Fibroblast of skin of back (primary cell): ENCODE results near the gene SSBP4.

Experiments used
- DNase-seq: peaks from one replicate; pipeline ENCODE4 v3.0.0-alpha.2; 2013

Gene SSBP4

DNA sequence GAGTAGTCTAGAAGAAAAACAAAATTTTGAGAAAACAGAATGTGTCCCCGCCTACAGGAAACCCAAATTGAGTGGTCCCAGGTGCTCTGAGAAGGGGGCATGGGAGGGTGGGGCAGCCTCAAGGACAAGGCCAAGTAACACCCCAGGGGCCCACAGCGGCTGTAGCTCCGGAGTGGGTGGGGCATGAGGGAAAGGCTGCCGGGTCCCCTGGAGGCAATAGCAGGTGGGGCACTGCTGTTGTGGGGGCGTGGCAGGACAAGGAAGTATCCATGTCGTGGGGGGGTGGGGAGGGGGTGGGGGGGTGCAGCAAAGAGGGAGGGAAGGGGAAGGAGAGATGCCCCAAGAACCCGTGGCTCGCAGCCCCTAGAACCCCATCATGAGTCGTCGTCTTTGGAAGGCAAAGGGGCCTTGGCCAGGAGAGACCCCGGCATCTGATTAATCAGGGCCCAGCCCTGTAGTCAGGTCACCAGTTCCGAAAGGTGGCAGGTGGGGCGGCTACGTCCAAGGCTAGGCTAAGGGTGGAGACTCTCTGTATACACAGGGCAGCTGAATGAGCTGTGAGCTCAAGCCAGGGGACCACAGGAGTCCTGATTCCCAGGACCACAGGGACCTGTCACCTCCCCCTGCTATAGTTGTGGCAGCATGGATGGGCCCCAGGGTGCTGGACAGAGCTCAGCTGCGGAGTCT lies 26.2 kb downstream of the SSBP4 start:
- no peak for DNase-seq

DNA sequence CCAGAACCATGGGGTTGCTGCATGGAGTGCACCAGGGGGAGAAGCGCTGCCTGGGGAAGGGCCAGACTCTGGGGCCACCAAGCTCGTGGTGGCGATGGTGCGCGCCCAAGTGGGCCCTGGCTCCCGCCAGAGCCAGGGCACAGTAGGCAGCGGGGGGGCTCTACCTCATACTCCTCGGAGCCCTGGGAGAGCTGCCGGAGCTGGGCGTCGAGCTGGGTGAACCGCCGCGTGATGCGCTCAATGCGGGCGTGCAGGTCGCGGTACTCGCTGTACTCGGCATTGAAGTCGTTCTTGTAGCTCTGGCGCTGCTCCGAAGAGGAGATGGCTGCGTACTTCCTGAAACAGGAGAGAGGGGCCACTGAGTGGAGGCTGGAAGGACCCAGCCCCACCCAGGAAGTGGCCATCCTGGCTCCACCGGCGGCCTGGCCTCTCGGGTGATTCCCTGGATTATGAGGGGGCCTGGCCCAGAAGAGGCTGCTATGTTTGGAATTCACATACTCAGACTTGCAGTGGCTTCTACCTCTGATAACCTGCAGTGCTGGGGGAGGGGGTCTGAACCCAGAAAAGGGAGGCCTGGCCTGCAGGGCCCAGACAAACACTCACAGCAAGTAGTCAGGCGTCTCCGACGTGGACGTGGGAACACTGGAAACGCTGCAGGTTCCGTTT lies 27.1 kb downstream of the SSBP4 start:
- no peak for DNase-seq

DNA sequence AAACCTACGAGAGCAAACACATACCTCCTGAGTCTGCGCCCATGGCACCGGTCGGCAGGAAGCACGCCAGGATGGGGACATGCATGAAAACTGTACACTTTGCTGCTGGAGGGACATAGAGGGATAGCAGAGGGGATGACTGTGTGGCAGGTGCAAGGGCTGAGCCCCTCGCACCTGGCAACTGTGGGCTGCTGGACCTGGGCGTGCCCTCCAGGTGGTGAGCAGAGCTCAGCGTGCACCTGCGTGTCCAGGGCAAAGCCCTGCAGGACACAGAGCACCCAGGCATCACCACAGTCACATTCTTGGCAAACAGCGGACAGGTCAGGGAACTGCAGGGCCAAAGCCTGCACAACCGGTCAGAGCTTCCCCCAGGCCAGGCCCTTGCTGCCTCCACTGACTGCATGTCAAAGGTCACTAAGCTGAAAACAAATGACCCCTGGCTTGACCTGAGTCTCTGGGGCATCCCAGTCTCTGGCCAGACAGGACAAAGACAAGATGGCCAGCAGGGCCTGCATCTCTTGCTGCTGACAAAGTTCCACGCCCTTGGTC lies 27.7 kb downstream of the SSBP4 start:
- DNase-seq = no peak

GRCh38 chr19:18449552-18449951 lies 30.4 kb downstream of the SSBP4 start:
- DNase-seq = no peak

GRCh38 chr19:18450021-18450930 lies 31.1 kb downstream of the SSBP4 start:
- DNase-seq = no peak

DNA sequence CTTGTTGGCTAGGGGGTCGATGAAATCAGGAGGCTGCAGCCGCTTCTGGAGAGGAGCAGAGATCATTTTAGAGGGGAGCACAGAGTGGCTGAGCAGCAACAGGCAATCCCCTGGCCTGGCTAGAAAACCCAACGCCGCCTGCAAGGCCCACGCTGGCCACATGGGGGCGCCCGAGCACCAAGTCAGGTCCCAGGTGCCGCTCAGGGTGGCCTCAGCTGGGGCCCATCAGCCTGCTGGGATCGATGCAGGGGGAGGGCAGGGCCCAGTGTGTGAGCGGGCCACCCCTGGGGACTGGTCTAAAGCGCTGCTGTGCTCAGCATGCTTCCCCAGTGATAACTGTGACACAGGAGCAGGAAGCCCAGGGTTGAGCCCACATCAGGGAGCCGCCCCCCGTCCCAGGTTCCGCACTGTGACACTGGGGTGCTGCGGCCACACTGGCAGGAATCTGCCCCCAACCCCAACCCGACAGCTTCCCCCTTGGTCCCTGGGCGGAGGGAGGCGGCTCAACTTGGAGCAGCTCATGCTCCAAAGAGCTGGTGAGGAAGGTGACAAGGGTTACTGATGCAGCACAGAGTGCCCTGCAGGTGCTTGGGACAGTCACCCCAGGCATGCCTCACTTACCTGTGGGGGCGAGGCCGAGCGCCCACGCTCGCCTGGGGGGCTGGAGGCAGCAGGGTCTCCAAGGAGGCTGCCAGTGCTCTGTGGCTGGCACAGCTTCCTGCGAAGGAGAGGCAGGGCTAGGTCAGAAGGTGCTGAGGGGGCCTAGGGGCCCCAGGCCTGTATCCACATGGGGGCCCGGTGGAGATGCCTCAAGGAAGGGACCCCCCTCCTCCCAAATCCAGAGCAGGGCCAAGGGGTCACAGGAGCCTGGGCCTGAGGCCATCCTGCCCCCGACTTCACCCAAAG lies 32.0 kb downstream of the SSBP4 start:
- DNase-seq = peak; percentile 74

DNA sequence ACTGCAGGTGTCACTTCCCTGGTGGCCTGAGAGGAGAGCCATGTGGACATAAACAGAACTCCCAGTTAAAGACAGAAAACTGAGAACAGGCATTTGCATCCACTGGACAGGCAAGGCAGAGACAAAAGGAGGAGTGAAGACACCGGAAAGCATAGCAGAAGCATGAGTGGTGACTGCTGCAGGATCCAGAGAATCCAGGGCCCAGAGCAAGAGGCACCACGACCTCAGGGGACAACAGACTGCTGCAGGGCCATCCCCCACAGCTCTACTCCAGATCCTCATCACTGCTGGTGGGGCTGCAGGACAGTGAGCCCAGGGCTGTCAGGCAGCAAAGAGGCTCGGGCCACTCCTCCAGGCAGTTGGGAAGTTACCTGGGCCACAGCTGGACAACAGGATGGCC lies 33.2 kb downstream of the SSBP4 start:
- DNase-seq = peak; percentile 51

GRCh38 chr19:18453269-18454024 lies 34.2 kb downstream of the SSBP4 start:
- peak; percentile 77 for DNase-seq

DNA sequence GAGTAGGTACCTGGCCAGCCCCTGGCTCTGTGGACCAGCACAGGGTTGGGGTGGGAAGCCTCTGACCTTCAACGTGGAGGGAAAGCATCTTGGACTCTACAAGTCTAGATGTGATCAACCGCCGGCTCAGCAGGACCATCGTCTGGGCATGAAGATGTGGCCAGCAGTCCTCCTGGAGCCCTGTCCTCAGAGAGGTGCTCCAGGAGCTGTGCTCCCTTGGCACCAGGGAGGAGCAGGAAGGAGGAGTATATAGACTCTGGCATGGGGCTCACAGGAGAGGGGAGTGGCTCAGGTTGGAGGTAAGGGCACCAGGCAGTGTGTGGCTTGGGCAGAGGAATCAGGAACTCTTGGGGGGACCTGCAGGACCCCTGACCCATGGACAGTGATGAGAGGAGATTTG lies 37.1 kb downstream of the SSBP4 start:
- no peak for DNase-seq

- no peak for DNase-seq
These were observed 37.8 kb downstream of the SSBP4 start for GRCh38 chr19:18456974-18457373.

DNA sequence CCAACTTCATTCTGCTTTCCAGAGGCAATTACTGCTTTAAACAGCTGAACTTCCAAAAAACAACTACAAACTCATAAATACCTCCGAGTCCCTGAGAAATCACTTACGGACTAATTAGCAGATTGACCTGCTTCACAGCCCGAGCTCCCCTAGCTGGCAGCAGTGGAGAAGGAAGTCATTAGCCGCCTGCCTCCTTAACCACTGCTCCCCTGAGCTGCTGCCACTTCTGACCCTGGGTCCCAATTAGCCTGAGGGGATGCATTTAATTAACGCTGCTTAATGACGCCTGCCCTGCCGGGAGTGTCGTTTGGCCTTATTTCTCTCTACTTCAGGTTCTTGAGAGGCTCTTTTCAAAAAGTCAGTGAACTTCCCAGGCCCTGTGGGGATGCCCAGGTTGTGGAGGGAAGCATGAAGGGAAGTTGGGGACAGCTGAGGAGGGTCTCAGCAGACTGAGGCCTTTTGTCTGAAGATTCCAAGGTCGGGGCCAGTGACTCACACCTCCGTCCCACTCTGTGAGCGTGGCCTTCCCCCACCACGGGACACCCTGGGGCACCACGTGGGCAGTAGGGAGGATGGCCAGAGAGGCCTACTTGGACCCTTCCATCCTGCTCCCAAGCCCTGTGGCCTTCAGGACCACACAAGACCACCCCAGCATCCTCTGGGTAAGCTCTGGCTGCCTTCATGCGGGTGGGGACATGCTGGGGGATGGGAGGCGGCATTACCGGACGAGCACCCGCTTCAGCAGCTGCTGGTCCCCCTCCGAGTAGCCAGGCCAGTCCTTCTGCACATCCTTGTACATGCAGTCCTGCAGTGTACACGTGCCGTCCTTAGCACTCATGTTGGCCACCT lies 38.5 kb downstream of the SSBP4 start:
- no peak for DNase-seq

DNA sequence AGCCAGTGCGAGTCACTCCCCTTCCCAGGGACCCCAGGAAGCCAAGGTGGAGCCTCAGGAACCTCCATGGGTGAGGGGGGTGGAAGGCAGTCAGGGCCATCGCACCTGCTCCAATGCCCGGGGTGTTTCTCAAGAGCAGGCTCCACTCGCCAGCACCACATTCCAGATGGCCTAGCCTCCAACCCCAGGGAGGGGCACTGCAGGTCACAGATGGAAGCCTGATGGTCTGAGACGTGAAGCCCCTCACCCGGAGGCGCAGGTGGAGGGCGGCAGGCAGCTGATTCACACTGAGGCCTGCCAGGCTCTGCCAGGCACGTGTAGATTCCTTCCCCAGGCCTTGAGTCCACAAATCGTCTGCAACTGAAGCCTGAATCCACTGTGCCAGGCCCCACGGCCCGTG lies 41.7 kb downstream of the SSBP4 start:
- no peak for DNase-seq

DNA sequence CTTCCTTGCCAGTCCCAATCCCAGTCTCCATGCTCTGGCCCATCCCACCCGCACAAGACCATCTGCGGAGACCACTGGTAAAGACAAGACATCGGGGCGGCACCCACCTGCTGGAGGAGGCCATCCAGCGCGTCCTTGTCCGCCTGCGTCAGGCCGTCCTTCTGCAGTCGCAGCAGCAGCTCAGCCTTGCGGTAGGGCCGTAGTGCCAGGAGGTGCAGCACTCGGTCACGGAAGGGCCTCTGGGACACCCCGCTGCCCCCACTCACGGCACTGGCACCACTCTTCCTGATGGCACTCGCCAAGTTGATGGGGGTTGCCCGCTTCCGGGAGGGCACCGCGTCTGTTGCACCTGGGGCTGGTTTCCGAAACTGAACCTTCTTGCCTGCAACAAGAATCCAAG lies 42.3 kb downstream of the SSBP4 start:
- no peak for DNase-seq

DNA sequence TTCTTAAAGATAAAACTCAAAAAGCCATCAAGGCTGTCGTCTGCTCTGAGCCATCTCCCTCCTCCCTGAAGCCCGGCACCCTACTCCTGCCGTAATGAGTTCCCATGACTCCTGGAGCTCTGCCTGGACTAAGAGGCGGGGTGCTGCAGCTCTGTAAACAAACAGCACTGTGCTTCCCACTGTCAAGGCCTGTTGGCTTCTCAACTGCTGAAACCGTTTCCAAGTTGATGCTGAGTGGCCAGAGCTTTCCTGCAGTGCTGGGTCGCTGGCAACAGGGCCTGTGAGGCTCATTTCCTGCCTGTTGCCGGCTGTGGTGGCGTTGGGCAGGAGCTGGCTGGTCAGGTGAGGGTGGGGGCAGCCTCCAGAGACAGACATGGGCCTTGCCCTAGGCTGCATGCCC lies 45.4 kb downstream of the SSBP4 start:
- peak; percentile 53 for DNase-seq

GRCh38 chr19:18465214-18465963 lies 46.2 kb downstream of the SSBP4 start:
- DNase-seq = no peak

DNA sequence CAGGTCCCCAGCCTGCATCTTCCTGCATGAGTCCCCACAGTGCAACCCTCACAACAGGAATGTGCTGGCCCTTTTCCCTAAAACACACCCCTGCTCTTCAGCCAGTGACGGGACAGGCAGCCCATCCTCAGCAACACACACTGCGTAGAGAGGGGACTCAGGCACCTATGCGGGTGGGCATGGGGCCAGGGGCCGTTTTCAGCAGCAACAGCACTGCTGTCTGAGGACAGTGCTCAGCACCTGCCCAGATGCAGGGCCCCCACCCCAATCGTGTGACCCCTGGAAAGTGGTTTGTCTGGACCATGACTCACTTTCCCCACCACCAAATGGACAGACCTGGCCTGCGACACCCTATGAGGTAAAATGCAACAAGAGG lies 46.8 kb downstream of the SSBP4 start:
- no peak for DNase-seq

DNA sequence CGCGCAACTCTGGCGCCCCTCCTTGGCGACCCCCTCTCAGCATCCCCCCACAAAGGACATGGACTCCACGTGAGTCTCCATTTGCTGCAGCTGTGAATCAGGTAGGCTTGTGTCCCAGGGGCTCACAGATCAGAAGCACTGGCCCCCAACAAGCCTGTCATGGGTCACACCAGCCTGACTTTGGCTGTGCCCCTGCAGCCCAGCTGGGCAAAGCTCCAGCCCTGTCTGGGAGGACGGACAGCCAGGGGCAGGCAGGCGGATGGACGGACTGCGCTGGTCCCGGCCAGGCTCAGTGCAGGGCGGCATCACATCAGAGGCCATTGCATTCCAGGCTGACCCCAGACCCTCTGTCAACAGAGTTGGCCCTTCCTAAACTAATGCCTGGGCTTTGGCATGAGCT lies 47.2 kb downstream of the SSBP4 start:
- no peak for DNase-seq

DNA sequence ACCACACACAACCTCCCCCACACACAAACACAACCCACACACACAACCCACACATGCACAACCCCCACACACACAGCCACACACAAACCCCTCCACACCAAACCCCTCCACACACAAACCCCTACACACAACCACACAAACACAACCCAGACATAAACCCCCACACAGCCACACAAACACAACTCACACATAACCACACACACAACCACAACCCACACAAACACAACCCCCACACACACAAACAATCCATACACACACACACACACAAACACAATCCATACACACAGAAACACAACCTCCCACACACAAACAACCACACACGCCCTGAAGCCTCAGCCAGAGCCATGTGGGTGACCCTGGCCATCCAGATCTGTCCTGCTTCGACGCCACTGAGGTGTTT lies 48.8 kb downstream of the SSBP4 start:
- no peak for DNase-seq

DNA sequence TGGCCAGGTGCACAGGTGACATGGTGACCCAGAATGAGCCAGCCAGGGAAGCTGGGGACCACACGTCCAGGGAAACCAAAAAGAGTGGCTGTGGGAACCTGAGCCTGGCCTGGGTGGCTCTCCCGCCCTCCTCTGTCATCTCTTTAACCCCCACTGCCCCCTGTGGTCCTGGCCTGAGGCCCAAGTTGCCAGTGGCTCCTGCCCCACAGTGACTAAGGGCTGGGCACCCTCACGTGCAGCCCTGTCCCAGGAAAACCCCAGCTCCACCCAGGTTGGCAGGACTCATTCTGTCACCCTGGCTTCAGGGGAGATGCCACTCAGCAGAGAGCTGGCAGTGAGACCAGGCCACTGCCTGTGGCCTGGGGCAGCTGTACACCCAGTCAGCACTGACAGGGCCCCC lies 49.3 kb downstream of the SSBP4 start:
- no peak for DNase-seq
